GM20000 (cell line): ENCODE results near the gene KNSTRN.

Experiments used
- DNase-seq: peaks from one replicate; pipeline ENCODE4 v3.0.0; 2012; ENCODE audit warnings: low spot score
- CTCF ChIP-seq: IDR thresholded peaks from 2 replicates; pipeline ENCODE4 v1.5.1; 2012; ENCODE audit warnings: mild to moderate bottlenecking, control low read depth; ENCODE audit errors: extremely low read depth, missing control alignments

KNSTRN gene

DNA sequence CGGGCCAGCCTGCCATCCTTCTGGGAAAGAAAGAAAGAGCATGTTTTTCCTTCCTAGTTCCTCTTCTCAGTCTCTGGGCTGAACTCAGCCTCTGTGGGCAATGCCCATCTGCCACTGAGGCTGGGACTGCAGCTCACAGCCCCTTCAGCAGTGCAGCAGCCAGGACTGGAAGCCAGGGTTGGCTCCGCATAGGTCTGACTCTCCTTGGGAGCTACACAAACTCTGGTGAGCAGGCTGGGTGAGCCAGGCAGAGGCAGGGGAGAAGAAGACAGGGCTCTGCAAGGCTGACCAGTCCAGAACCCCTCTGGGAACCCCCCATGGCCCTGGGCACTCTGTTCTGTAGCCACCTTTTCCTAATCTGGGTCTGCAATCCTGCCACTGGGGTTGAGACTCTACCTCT is 20.9 kb upstream of the KNSTRN start:
- no peak for DNase-seq
- no peak for TF ChIP-seq CTCF

DNA sequence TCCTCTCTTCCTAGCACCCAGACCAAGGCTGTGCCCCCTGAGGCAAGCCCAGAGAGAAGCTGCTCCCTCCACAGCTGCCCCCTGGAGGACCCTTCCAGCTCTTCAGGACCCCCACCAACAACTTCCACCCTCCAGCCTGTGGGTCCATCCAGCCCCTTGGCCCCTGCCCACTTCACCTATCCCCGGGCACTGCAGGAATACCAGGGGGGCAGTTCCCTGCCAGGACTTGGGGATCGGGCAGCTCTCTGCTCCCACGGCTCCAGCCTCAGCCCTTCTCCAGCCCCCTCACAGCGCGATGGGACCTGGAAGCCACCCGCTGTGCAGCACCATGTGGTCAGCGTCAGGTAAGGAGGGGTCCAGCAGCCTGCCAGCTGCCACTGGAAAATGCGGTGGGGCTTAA is 18.9 kb upstream of the KNSTRN start:
- no peak for TF ChIP-seq CTCF

GRCh38 chr15:40364251-40364650 is 18.3 kb upstream of the KNSTRN start:
- no peak for DNase-seq
- TF ChIP-seq CTCF: no peak

More for the DNA sequence above, 18.9 kb upstream of the KNSTRN start:
- no peak for DNase-seq

DNA sequence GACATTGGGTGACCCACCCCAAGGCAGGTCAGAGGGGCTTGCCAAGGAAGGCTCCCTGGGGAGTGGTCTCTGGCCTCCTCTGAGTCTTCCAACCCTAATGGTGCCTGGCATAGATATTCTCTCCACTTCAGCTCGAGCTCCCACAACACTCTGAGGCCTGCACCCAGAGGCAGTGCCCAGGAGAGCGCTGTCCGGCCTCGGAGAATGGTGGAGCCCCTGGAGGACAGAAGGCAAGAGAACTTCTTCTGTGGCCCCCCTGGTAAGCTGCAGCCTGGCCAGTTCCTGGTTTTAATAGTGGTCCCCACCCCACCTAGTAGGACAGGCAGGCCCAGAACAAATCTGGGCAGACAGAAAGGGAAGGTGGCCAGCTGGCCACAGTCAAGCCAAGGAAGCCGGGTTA is 17.5 kb upstream of the KNSTRN start:
- no peak for DNase-seq
- no peak for TF ChIP-seq CTCF

GRCh38 chr15:40365624-40366456 is 16.7 kb upstream of the KNSTRN start:
- no peak for TF ChIP-seq CTCF
- no peak for DNase-seq

DNA sequence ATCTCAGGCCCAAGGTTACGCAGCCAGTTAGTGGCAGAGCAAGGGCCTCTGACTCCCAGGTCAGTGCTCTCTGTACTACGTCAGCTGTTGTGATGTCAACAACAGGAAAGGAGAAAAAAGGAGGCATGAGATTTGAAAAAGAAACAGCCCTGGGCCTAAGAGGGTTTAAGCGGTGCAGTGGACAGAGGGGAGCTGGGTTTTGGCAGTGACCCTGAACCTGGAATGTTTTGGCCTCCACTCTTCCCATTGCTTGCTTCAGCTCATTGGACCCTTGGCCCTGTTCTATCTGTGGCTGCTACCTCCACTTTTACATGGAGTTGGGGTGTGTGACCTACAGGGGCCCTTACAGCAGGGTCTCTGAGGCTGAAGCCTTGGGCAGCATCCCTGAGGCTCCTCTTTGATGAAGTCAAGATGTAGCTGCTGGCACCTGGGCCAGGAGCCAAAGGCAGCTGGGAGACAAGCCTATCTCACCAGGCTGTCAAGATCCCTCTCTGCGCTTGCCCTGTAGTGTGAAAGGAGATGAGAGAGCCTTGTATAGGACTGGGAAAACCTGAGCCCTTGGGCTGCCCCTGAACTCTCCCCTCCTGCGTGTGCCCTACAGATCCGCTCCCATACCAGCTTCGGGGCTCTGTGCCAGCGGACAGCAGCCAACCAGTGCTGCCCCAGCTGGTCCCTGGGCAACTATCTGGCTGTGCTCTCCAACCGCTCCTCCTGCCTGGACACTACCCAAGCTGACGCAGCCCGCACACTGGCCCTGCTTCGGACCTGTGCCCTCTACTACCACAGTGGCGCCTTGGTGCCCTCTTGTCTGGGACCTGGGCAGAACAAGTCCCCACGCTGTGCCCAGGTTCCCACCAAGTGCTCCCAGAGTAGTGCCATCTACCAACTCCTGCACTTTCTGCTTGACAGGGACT is 15.8 kb upstream of the KNSTRN start:
- no peak for TF ChIP-seq CTCF
- no peak for DNase-seq

DNA sequence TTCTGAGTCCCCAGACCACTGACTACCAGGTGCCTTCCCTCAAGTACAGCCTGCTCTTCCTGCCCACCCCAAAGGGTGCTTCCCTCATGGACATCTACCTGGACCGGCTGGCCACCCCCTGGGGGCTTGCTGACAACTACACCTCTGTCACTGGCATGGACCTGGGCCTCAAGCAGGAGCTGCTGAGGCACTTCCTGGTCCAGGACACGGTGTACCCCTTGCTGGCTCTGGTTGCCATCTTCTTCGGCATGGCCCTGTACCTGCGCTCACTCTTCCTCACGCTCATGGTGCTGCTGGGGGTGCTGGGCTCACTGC is 15.2 kb upstream of the KNSTRN start:
- TF ChIP-seq CTCF: no peak
- no peak for DNase-seq
